NCI-H82 treated with DMSO at 0.1 percent for 48 hours (cell line): ENCODE measurements around the gene ADGRG1.

Source experiments
- DNase-seq: peaks from one replicate; lab custom pipeline; 2025; ENCODE audit not compliant: unreplicated experiment; lab: John Stamatoyannopoulos, UW

Gene ADGRG1

DNA sequence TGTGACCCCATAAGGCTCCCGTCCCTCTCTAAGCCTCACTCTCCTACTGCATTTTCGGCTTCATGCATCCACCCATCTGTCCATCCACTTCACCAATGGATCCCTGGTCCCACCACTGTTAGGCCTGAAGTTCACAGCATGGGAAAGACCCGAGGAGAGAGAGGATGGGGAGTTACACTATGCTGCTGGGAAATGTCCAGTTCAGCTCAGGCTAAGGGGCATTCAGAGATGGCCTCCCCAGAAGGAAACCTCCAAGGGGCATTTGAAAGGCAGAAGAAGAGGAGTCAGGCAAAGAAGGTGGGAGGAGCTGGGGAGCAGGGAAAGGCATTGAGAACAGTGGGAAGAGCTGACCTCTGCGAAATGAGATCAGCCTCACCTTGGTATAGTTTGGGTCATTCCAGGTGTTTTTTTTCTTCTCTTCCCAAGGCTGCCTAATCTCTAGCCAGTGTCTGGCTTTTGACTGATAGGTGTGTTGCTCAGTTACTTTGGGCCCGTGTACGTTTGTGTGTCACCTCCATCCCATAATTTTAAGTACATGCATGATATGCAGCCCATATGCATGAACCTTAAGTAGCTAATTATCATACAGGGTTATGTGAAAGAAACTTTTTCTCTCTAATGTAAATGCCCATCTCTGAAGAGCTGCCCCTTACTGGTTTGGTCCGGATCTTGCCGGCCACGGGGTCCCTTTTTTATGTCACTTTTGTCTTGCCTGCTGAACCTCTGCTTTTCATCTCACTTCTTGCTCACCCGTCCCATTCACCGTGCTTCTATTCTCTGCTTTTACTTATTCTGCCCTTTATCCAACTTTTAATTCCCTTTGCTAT is 54.6 kb downstream of the ADGRG1 start:
- DNase-seq, result no peak

DNA sequence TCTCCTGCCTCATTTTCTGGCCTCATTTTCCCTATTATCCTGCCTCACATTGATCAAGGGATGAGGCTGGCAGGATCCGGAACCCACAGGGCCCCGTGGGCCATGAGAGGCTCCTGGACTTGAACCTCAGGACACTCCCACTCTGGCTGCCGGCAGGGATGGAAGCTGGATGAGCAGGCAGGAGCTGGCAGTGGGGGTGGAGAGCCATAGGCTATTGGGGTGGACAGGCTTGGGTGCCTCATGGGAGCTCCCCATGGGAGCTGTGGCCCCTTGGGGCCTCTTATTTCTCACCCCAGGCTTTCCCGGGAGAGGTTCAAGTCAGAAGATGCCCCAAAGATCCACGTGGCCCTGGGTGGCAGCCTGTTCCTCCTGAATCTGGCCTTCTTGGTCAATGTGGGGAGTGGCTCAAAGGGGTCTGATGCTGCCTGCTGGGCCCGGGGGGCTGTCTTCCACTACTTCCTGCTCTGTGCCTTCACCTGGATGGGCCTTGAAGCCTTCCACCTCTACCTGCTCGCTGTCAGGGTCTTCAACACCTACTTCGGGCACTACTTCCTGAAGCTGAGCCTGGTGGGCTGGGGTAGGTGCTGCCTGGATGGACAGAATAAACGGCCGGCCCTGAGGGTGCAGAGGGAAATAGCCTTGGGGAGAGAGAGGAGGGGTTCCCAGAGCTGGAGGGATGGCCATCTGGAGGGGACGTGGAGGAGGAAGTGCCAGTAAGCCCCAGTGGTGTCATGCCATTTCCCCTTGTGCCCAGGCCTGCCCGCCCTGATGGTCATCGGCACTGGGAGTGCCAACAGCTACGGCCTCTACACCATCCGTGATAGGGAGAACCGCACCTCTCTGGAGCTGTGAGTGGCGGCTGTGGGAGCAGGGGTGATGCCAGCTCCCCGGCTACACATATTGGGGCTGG is 55.5 kb downstream of the ADGRG1 start:
- DNase-seq, result no peak

DNA sequence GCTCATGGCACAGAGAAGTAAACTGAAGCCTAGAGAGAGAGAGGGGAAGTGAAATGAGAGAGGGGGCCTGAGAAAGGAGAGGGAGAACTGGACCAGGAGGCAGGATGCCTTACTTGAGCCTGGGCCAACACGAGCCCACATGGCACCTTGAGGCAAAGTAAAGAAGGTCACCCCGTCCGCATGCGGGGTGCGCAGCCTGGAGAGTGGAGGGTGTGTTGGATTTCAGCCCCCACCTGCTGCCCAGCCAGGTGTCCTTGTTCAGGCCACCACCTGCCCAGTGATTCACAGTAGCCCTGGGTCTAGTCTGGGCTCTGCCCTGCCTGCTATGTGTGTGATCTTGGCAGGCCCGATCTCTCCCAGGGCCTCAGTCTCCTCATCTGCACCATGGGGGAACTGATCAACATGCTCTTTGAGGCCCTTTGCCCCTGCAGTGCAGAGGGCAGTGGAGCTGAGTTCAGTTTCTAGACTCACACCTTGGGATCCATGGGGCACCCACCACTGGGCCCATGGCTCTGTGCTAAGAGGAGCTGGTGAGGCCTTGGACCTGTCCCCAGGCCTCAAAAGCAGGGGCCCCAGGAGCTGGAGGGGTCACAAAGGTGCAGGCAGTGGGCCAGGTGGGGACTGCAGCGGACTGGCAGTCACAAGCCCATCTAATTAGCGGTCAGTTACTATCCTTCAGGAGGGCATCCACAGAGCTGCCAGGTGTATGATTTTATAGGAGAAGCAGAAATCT is 56.4 kb downstream of the ADGRG1 start:
- no peak for DNase-seq

DNA sequence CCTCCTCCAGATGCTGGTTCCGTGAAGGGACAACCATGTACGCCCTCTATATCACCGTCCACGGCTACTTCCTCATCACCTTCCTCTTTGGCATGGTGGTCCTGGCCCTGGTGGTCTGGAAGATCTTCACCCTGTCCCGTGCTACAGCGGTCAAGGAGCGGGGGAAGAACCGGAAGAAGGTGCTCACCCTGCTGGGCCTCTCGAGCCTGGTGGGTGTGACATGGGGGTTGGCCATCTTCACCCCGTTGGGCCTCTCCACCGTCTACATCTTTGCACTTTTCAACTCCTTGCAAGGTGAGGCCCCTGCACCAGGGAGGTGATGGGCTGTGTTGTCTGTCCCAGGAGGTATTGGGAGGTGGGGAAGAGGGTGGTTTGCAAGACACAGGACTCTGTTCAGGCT is 57.2 kb downstream of the ADGRG1 start:
- no peak for DNase-seq

DNA sequence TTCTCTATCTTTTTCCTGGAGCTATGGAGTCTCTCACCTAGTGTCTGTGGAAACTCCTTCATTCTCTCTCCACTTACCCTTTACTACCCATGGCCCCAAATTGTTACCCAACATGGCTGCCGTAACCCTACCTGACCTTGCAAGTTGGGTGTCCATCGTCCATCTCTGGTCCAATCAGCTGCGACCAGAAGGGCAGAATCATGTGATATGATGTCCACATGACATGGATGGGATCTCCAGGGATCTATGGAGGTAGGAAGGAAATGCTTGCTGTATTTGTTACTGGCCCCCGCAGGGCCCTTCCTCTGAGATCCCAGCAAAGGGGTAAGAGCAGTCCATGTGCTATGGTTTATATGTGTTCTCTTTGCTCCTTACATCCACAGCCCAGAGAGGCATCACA is 58.1 kb downstream of the ADGRG1 start:
- no peak for DNase-seq

DNA sequence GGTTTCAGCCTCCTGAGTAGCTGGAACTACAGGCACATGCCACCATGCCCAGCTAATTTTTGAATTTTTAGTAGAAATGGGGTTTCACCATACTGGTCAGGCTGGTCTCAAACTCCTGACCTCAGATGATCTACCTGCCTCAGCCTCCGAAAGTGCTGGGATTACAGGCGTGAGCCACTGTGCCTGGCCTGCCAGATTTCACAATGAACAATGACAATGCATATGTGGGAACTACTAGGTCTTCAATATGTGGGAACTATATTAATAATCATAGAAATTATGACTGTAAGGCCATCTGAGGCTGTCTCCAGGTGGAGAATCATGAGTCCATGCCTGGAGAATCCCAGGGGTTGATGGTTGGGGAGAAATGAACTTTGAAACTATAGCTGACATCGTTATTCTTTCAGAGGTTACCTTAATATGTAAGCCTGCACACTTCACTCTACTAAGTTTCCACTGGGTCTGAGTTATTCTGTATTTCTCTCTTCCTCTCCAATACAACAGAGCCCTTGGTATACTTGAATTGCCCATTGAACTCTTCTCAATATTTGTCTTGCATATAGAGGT is 59.0 kb downstream of the ADGRG1 start:
- no peak for DNase-seq

DNA sequence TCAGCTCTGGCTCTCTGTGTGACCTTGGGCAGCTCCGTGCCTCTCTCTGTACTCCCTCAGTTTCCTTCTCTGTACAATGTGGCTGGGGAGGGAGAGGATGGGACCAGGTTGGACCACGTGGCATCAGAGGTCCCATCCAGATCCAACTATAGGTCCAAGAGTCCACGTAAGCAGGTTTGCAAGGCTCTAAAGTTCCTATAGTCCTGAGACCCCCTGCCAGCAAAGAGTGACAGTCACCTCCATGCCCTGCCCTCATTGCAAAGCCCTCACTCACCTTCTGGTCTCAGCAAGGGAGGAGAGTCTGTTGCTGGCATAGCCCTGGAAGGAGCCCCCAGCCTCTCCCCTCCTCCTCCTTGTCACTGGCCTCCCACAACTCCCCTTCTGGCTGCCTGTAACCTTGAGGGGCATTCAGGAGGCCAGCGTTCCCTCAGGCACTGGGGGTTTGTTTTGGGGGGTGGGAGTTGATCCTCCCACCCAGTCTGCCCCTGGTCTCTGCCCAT is 60.1 kb downstream of the ADGRG1 start:
- no peak for DNase-seq

DNA sequence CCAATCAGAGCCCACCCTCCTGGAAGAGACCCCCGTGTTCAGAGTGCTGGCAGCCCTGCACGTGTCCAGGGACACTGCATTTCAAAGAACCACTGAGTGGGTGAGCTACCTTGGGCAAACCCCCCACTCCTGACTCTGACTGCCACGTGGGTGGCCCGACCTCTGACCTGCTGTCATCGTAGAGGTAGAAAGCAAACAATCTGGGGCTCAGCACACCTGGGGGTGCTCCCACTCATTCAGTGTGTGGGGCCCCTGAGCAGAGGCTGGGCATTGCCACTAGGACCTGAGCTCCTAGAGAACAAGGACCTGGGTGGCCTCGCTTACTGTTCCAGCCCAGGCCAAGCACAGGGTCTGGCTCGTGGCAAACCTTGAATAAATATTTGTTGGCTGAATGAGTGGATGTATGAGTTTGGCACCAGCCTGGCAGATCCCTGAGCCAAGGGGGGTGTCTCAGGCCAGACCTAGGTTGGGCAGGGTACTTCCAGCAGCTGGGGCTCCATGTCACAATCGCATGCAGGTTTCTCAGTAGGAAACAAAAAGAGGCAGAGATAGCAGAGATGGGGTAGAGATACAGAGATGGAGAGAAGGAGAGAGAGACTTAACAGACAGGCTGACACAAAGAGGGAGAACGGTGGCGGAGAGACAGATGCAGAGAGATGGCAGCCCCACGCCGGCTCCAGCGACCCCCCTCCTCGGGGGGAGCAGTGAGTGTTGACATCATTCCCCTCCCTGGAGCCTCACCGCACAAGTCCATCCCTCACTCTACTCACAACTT is 60.7 kb downstream of the ADGRG1 start:
- DNase-seq, result no peak

DNA sequence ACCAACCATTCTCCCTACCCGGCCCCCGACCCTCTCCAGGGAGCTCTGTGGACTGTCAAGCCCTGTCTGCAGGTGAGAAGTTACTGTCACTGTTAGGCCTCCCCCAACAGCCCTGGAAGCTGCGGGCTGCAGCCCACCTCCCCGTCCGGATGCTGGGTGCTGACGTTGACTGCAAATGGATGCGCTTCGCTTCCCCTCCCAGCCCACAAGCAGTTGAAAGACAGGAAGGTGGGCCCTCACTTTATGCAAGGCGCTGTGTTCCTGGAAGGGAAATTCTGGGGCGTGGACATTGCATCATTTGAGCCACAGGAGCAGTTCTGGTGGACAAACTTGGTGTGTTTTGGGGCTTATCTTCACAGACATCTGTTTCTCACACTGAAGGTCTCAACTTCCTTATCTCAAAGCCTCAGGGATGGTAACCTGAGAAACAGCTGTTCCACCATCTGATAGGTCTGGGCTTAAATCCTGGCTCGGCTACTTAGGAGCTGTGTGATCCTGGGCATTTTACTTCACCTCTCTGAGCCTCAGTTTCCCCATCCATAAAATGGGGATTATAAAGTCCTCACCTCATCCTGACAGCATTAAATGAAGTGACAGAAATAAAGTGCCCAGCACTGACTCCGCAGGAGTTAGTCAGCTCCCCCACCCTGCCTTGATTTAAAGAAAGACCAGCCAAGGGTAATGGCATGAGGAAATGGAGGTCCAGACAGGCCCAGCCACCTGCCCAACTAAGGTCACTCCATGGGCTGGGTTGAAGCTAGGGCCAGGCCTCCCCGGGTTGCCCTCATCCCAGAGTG is 61.5 kb downstream of the ADGRG1 start:
- DNase-seq, result no peak

DNA sequence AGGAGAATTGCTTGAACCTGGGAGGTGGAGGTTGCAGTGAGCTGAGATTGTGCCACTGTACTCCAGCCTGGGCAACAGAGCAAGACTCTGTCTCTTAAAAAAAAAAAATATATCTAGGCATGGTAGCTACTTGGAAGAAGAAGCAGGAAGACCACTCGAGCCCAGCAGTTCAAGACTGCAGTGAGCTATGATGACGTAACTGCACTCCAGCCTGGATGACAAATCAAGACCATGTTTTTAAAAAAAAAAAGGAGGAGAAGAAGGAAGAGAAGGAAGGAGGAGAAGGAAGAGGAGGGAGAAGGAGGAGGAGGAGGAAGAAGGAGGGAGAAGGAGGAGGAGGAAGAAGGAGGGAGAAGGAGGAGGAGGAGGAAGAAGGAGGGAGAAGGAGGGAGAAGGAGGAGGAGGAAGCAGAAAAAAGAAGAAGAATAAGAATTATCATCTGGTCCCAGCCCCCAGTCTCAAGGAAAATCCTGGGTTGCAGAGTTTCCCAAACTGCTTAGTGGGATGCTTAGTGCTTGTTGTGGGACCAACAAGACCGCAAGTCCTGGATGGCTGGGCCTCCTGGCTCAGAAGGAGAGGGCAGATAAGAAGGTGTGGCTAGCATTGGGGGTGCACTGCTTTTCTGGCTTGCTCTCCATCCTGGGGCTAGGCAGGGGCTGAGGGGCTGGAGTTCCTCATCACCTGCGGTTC is 62.5 kb downstream of the ADGRG1 start:
- DNase-seq, result no peak

DNA sequence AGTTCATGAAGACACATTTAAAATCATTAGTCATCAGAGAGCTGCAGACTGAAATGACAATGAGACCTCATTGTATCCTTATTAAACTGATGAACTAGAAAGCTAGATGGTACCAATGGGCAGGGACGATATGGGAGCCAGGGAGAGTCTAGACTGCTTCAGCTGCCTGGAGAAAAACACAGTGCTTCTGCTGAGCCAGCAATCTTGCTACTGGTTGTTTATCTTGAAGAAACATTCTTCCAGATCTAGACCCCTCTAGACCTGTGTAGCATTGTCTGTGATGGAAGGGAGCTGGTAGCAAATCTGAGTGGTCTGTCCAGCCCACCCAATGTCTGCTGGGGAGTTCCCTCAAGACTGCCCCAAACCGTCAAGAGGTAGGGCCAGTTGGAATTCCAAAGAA is 64.2 kb downstream of the ADGRG1 start:
- DNase-seq, result no peak

DNA sequence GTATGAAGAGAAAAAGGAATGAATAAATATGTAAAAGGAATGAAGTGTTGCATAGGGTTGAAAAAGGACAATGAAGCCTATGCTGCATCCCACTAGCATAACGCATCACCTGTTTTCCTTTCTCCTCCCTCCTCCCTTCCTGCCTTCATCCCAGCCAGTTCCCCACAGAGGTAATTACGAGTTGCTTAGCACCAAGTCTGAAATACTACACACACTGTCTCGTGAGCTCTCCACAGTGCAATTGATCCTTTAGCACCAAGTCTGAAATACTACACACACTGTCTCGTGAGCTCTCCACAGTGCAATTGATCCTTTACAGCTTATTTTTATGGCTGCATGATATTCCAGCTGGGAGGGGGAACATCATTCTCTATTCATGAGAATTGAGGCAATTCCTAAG is 65.1 kb downstream of the ADGRG1 start:
- DNase-seq, result no peak

DNA sequence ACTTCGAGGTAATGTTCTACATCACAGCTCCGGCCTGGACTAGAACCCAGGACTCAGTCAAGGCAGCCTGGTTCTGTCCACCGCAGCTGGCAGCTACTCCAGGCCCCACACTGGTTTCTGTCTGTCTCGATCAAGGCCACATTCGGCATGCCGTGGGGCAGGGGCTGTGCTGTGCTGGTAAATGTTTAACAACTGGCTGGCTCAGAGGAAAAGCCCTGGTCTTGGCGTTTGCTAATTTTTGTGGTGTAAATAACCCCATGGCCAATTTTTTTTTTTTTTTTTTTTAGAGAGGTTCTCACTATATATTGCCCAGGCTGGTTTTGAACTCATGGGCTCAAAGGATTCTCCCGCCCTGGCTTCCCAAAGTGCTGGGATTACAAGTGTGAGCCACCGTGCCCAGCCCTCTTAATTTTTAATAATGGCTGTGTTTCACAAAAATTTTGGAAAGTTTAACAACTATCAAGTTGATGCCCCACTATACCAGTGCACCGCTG is 65.8 kb downstream of the ADGRG1 start:
- no peak for DNase-seq

DNA sequence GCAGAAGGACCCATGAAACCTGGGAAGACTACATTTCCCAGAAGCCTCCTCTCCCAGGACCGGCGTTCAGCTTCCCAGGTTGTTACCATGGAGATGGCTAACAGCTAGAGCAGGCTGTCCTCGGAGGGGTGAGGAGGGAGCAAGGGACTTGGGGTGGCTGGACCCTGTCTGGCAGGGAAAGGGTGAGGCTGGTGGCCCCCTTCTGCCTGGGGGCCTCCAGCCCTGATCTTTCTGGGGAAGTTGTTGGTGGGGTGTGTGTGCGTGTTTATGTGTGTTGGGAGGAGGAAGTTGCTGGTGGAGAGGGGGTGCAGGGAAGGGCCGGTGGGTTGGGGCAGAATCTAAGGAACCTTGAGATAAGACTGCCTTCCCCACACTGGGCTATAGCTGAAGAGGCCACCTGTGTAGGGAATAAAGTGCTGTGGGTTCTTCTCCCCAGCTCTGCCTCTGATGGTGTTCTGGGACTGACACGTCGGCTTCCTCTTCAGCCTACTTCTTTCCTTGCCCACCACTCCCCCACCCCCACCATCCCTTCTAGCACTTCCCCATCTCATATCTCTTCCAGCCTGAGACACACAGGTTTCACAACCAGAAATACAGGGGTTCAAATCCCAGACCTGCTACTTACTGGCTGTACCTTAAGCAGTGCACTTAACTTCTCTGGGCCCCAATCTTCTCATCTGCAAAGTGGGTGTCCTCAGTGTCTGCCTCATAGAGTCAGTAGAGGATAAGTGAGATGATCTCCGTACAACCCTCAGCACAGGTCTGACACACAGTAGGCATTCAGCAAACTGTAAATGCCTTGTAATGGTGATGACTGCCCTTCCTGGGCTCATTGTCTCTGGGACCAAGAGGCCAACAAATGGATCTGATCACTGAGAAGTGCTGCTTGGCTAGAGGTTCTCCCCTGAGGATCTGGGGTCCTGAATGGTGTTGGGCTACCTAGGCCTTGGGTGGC is 66.6 kb downstream of the ADGRG1 start, which contains the start of gene DRC7:
Gene DRC7, plus strand, starts transcription at position 82 of the 955 bp plus-strand sequence. CDS start 3,144 bp downstream, outside the sequence.
- no peak for DNase-seq

DNA sequence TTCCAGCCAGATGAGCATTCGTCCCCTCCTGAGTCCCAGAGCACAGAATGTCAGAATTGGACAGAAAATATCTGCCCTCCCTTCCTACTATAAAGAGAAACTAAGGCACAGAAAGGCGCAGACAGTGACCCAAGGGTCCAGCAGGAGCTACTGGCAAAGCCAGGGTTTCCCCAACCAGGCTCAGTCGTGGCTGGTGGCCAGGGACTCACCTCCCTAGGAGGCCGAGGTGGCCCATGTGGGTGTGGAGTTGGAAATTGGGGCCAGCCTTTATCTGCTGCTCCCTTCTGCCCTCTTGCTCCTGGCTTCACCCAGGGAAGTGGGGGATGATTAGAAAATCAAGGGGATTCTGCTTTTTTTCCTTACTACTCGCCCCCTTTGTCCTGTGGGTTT is 67.2 kb downstream of the ADGRG1 start:
- no peak for DNase-seq

DNA sequence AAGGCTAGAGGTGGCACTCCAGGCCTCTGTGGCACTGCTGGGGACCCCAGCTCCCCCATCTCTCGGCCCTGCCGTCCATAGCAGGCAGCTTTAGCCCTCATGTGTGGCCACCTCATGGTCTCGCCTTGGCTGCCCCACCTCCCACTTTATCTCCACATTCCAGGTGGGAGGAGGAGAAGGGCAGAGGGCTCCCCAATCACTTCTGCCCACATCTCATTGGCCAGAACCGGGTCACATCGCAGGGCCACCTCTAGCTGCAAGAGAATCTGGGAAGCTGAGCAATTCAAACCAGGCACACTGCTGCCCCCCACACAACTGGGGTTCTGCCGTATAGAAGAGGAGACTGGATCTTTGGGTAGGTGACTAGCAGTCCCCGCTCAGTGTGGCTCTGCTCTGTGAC is 67.8 kb downstream of the ADGRG1 start:
- no peak for DNase-seq

DNA sequence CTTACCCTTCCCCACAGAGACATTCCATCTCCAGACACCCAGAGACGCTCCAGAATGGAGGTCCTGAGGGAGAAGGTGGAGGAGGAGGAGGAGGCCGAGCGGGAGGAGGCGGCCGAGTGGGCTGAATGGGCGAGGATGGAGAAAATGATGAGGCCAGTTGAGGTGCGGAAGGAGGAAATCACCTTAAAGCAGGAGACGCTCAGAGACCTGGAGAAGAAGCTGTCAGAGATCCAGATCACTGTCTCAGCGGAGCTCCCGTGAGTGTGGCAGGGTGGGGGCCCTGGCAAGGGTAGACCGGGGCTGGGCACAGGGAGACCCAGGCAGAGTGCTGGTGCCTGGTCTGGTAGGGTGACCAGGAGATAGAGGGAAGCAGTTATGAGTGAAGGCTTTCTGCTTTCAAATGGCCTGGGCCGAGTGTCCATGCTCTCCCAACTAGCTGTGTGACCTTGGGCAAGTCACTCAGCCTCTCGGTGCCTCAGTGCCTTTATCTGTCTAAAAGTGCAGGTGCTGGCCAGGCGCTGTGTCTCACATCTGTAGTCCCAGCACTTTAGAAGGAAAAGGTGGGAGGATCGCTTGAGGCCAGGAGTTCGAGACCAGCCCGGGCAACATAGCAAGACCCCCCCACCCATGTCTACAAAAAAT is 69.6 kb downstream of the ADGRG1 start:
- DNase-seq, result no peak
